ENCODE data around the gene NHSL2. TPM values are rescaled to one million over a fixed set of nuclear protein-coding genes. Genes with fewer than 3 reads are reported as not detected.

NHSL2 gene
- polyA plus RNA-seq, 3 donors: 16.6 to 39.8 (median 22.8) TPM

- H3K27ac Mint-ChIP-seq: no peak overlapping the region
- Histone ChIP-seq H3K9ac (ENCODE audit: insufficient read depth, low read length, poor library complexity, severe bottlenecking) (no peak overlapping the region), H3K4me1 (ENCODE audit: control insufficient read depth in 1 of 2, insufficient read depth in 2 of 2, low read length in 2 of 2) (peaks cover 21 to 25% of the 10 kb centered on the region in 2 donors), H3K79me2 (ENCODE audit: insufficient read depth, low read length) (no peaks in the 10 kb centered on the region), H3K4me2 (replicated peaks; ENCODE audit: extremely low read depth, low read length, poor library complexity, severe bottlenecking) (no peak overlapping the region), H3K36me3 (replicated peaks in 1 of 2; ENCODE audit: control insufficient read depth in 1 of 2, insufficient read depth in 2 of 2, low read length in 2 of 2) (no peaks in the 10 kb centered on the region), H2AFZ (ENCODE audit: insufficient read depth, low read depth, low read length, poor library complexity, severe bottlenecking) (no peak overlapping the region), H3K9me3 (replicated peaks in 1 of 2; ENCODE audit: control insufficient read depth in 1 of 2, insufficient read depth in 1 of 2, low read length in 2 of 2) (no peaks in the 10 kb centered on the region), H3K4me3 (replicated peaks in 1 of 3; ENCODE audit: low read depth in 2 of 3, low read length in 3 of 3) (no peak overlapping the region), H4K20me1 (ENCODE audit: insufficient read depth, low read length) (no peaks in the 10 kb centered on the region), H3K27ac (ENCODE audit: low read depth in 1 of 2, low read length in 2 of 2) (no peak overlapping the region), H3K27me3 (ENCODE audit: control insufficient read depth in 2 of 2, insufficient read depth in 2 of 2, low read length in 2 of 2) (peaks cover 0 to 5% of the 10 kb centered on the region in 2 donors)
- no peak for DNase-seq
- TF ChIP-seq CTCF (IDR thresholded peaks at IDR 0.05): no peak
- H3K4me1 Mint-ChIP-seq: peaks cover 25% of the 10 kb centered on the region
- intact Hi-C loops (cut with micrococcal nuclease): no loop called here
- WGBS (ENCODE audit: insufficient coverage): no CpG with 5 or more reads among the region's 2 CpGs
- H3K4me3 Mint-ChIP-seq: no peak overlapping the region
- H3K36me3 Mint-ChIP-seq: no peaks in the 10 kb centered on the region
- H3K27me3 Mint-ChIP-seq (ENCODE audit: low read depth in 3 of 3): peaks cover 5 to 53% (median 6%) of the 10 kb centered on the region in 3 donors
- H3K9me3 Mint-ChIP-seq: no peaks in the 10 kb centered on the region
Observed at GRCh38 chrX:72071213-72071612, 160.6 kb downstream of the NHSL2 start.

DNA sequence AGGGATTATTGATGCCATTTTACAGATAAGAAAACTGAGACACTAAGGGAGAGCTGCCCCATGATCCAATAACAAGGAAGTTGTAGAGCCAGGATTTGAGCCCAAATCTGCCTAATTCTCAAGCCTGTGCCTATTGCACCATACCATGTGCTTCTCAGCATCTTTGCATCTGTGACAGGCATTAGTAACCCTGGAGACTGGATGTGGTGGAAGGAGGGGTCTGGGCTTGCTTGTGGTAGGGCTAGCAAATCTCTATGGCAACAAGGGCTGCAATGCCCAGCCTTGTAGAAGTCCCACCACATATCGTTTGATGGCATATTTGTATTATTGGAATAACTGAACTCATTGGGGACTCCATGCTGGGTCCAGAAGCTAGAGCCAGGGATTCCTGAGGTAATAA is 163.0 kb downstream of the NHSL2 start:
- WGBS (ENCODE audit: insufficient coverage): no CpG with 5 or more reads among the region's 1 CpG
- H3K9ac ChIP-seq (ENCODE audit: insufficient read depth, low read length, poor library complexity, severe bottlenecking): no peak overlapping the region
- no peaks in the 10 kb centered on the region for H3K36me3 ChIP-seq (replicated peaks in 1 of 2; ENCODE audit: control insufficient read depth in 1 of 2, insufficient read depth in 2 of 2, low read length in 2 of 2)
- peaks cover 28 to 30% of the 10 kb centered on the region in 2 donors for H3K4me1 ChIP-seq (ENCODE audit: control insufficient read depth in 1 of 2, insufficient read depth in 2 of 2, low read length in 2 of 2)
- no peaks in the 10 kb centered on the region for H3K9me3 ChIP-seq (replicated peaks in 1 of 2; ENCODE audit: control insufficient read depth in 1 of 2, insufficient read depth in 1 of 2, low read length in 2 of 2)
- H2AFZ ChIP-seq (ENCODE audit: insufficient read depth, low read depth, low read length, poor library complexity, severe bottlenecking): no peak overlapping the region
- H3K79me2 ChIP-seq (ENCODE audit: insufficient read depth, low read length): no peaks in the 10 kb centered on the region
- H3K36me3 Mint-ChIP-seq: no peaks in the 10 kb centered on the region
- no peak overlapping the region for H3K4me2 ChIP-seq (replicated peaks; ENCODE audit: extremely low read depth, low read length, poor library complexity, severe bottlenecking)
- H3K4me1 Mint-ChIP-seq: peaks cover 29% of the 10 kb centered on the region
- H3K27ac Mint-ChIP-seq: no peak overlapping the region
- H4K20me1 ChIP-seq (ENCODE audit: insufficient read depth, low read length): no peaks in the 10 kb centered on the region
- H3K27me3 ChIP-seq (ENCODE audit: control insufficient read depth in 2 of 2, insufficient read depth in 2 of 2, low read length in 2 of 2): peaks cover 0 to 2% of the 10 kb centered on the region in 2 donors
- no peak for DNase-seq
- no peak overlapping the region for H3K4me3 ChIP-seq (replicated peaks in 1 of 3; ENCODE audit: low read depth in 2 of 3, low read length in 3 of 3)
- no peak for TF ChIP-seq CTCF (IDR thresholded peaks at IDR 0.05)
- no peaks in the 10 kb centered on the region for H3K9me3 Mint-ChIP-seq
- no peak overlapping the region for H3K4me3 Mint-ChIP-seq
- peaks cover 1 to 49% (median 3%) of the 10 kb centered on the region in 3 donors for H3K27me3 Mint-ChIP-seq (ENCODE audit: low read depth in 3 of 3)
- intact Hi-C loops (cut with micrococcal nuclease): no loop called here
- no peak overlapping the region for H3K27ac ChIP-seq (ENCODE audit: low read depth in 1 of 2, low read length in 2 of 2)
